ENCODE measurements around the gene AQP12B. TPM values are rescaled to one million over a fixed set of nuclear protein-coding genes. Genes with fewer than 3 reads are reported as not detected.
A peak's percentile ranks its signal among the peaks of the same experiment; 100 is the strongest.
"Not testable (repeated sequence)": the region's sequence is repeated elsewhere in the genome, so short reads cannot be mapped to it uniquely, and the experiment has no call there.

AQP12B gene
- total and polyA plus RNA-seq, 5 donors: not detected

- DNase-seq (peak in 2 of 3 donors; percentile 6 to 35), ATAC-seq (peak in 1 of 2 donors; percentile 23)
- H3K9me3 ChIP-seq (ENCODE audit: control insufficient read depth, low read length); H3K4me3 ChIP-seq (ENCODE audit: low read length); H3K27ac ChIP-seq (ENCODE audit: low read length); intact Hi-C loops (cut with DNase I); H3K27me3 ChIP-seq (ENCODE audit: control insufficient read depth, insufficient read depth); H3K4me1 ChIP-seq (ENCODE audit: control insufficient read depth, insufficient read depth, low read length): not testable (repeated sequence)
- WGBS: 61% methylated on average over 8 of the region's 33 CpGs
Measured at GRCh38 chr2:240698852-240699561, 16.3 kb upstream of the AQP12B start.

GRCh38 chr2:240696469-240696868 lies 13.8 kb upstream of the AQP12B start:
- H3K4me3 ChIP-seq (ENCODE audit: low read length); intact Hi-C loops (cut with DNase I); H3K27me3 ChIP-seq (ENCODE audit: control insufficient read depth, insufficient read depth); DNase-seq; H3K9me3 ChIP-seq (ENCODE audit: control insufficient read depth, low read length); H3K27ac ChIP-seq (ENCODE audit: low read length); H3K4me1 ChIP-seq (ENCODE audit: control insufficient read depth, insufficient read depth, low read length): not testable (repeated sequence)
- peak in 1 of 2 donors; percentile 32 for ATAC-seq
- WGBS: 60% methylated on average over 4 of the region's 13 CpGs

- intact Hi-C loops (cut with DNase I); H3K27ac ChIP-seq (ENCODE audit: low read length); H3K27me3 ChIP-seq (ENCODE audit: control insufficient read depth, insufficient read depth); H3K9me3 ChIP-seq (ENCODE audit: control insufficient read depth, low read length); H3K4me1 ChIP-seq (ENCODE audit: control insufficient read depth, insufficient read depth, low read length); H3K4me3 ChIP-seq (ENCODE audit: low read length); ATAC-seq; DNase-seq: not testable (repeated sequence)
- WGBS: no CpG with 5 or more reads among the region's 19 CpGs
Measured at GRCh38 chr2:240695593-240695992, 12.9 kb upstream of the AQP12B start.

- H3K9me3 ChIP-seq (ENCODE audit: control insufficient read depth, low read length); ATAC-seq; intact Hi-C loops (cut with DNase I); H3K4me1 ChIP-seq (ENCODE audit: control insufficient read depth, insufficient read depth, low read length); H3K27me3 ChIP-seq (ENCODE audit: control insufficient read depth, insufficient read depth); DNase-seq; H3K4me3 ChIP-seq (ENCODE audit: low read length); H3K27ac ChIP-seq (ENCODE audit: low read length): not testable (repeated sequence)
- WGBS: 100% methylated on average over 1 of the region's 12 CpGs
Measured at GRCh38 chr2:240694304-240694703, 11.6 kb upstream of the AQP12B start.

- intact Hi-C loops (cut with DNase I); H3K9me3 ChIP-seq (ENCODE audit: control insufficient read depth, low read length); ATAC-seq; H3K27ac ChIP-seq (ENCODE audit: low read length); H3K4me3 ChIP-seq (ENCODE audit: low read length); H3K27me3 ChIP-seq (ENCODE audit: control insufficient read depth, insufficient read depth); H3K4me1 ChIP-seq (ENCODE audit: control insufficient read depth, insufficient read depth, low read length): not testable (repeated sequence)
- 67% methylated on average over 14 of the region's 34 CpGs for WGBS
- peak in 1 of 3 donors; percentile 24 for DNase-seq
Measured at GRCh38 chr2:240692583-240693561, 10.2 kb upstream of the AQP12B start.

DNA sequence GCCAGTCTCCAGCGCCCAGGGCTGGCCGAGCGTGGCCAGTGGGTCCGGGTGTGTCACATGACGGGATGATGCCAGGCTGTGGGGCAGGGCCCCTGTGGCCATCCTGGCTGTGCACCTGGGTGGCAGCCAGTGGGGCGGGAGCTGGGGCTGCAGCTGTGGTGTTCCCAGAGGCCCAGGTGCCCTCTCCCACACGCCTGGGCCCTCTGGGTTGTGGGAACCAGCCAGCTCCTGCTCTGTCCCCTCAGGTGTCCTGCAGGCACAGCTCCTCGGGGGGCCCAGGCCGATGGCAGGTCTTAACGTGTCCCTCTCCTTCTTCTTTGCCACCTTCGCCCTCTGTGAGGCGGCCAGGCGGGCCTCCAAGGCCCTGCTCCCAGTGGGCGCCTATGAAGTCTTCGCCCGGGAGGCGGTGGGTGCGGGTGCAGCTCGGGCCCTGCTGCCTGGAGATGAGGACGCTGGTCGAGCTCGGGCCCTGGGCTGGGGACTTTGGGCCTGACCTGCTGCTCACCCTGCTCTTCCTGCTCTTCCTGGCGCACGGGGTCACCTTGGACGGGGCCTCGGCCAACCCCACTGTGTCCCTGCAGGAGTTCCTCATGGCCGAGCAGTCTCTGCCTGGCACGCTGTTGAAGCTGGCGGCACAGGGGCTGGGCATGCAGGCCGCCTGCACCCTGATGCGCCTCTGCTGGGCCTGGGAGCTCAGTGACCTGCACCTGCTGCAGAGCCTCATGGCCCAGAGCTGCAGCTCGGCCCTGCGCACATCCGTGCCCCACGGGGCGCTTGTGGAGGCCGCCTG lies 9.1 kb upstream of the AQP12B start, which contains the start of gene AQP12A:
AQP12A (plus strand) TSS at position 236 of the 790 bp plus-strand sequence; CDS start at position 284, 48 bp downstream.
- H3K4me1 ChIP-seq (ENCODE audit: control insufficient read depth, insufficient read depth, low read length); ATAC-seq; H3K27me3 ChIP-seq (ENCODE audit: control insufficient read depth, insufficient read depth); intact Hi-C loops (cut with DNase I); H3K4me3 ChIP-seq (ENCODE audit: low read length); H3K9me3 ChIP-seq (ENCODE audit: control insufficient read depth, low read length); H3K27ac ChIP-seq (ENCODE audit: low read length): not testable (repeated sequence)
- DNase-seq: peak in 1 of 3 donors; percentile 40
- 85% methylated on average over 24 of the region's 37 CpGs for WGBS

GRCh38 chr2:240691075-240691427 lies 8.4 kb upstream of the AQP12B start:
- ATAC-seq; H3K4me1 ChIP-seq (ENCODE audit: control insufficient read depth, insufficient read depth, low read length); DNase-seq; intact Hi-C loops (cut with DNase I); H3K4me3 ChIP-seq (ENCODE audit: low read length); H3K27ac ChIP-seq (ENCODE audit: low read length); H3K9me3 ChIP-seq (ENCODE audit: control insufficient read depth, low read length); H3K27me3 ChIP-seq (ENCODE audit: control insufficient read depth, insufficient read depth): not testable (repeated sequence)
- 45% methylated on average over 1 of the region's 2 CpGs for WGBS

DNA sequence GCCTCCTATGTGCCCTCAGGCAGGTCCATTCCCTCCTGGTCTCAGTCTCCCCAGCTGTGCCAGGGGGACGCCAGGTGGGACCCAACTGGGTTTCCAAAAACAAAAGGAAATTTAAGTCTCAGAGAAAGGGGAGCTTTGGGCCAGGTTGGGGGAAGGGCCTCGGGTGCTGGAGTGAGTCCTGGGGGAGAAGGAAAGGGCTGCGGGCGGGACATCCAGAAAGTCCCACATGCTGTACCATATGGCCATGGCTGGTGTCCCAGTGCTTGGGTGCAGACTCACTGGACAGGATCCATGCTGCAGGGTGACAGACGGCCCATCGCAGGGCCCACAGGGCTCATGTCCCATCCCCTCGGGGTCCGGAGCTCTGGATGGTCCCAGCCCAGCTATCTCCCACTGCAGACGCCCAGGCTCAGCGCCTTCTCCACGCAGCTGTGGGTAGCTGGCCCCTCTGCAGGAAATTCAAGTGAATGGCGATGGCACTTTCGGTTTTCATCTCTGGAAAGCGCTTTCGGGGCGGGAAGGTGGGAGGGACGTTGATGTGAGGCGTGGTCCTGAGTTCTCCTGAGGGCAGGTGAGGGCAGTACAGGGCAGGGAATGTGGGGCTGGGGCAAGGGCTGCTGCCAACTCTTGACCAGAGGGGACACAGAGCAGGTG lies 7.9 kb upstream of the AQP12B start:
- WGBS: 74% methylated on average over 6 of the region's 18 CpGs
- H3K27ac ChIP-seq (ENCODE audit: low read length); intact Hi-C loops (cut with DNase I); ATAC-seq; H3K27me3 ChIP-seq (ENCODE audit: control insufficient read depth, insufficient read depth); H3K4me1 ChIP-seq (ENCODE audit: control insufficient read depth, insufficient read depth, low read length); H3K9me3 ChIP-seq (ENCODE audit: control insufficient read depth, low read length); H3K4me3 ChIP-seq (ENCODE audit: low read length): not testable (repeated sequence)
- DNase-seq: peak in 1 of 3 donors; percentile 23

- 72% methylated on average over 11 of the region's 11 CpGs for WGBS
- no peak overlapping the region for H3K4me3 ChIP-seq (ENCODE audit: low read length)
- H3K27ac ChIP-seq (ENCODE audit: low read length): no peak overlapping the region
- no peaks in the 10 kb centered on the region for H3K27me3 ChIP-seq (ENCODE audit: control insufficient read depth, insufficient read depth)
- intact Hi-C loops (cut with DNase I): no loop called here
- H3K9me3 ChIP-seq (ENCODE audit: control insufficient read depth, low read length): no peaks in the 10 kb centered on the region
- ATAC-seq (no peak), DNase-seq (peak in 1 of 3 donors; percentile 44)
- H3K4me1 ChIP-seq (ENCODE audit: control insufficient read depth, insufficient read depth, low read length): no peaks in the 10 kb centered on the region
Measured at GRCh38 chr2:240689975-240690374, 7.3 kb upstream of the AQP12B start.

DNA sequence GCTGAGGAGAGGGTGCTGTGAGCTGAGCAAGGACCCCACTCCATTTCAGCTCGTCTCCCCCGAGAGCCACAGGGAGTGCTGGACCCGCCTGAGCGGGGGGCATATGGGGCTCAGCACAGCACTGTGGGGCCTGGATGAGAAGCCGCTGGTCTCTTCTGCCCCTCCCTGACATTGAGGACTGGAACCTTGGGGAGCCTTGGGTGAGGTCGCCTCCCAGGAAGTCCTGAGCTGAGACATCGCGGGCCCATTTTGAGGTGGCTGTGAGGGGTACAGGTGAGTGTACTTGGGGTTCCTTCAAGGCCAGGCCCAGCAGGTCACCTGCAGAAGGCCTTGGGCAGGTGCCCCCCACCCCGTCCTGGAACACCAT lies 5.9 kb upstream of the AQP12B start:
- peak in 1 of 3 donors; percentile 30 for DNase-seq
- H3K27me3 ChIP-seq (ENCODE audit: control insufficient read depth, insufficient read depth): no peaks in the 10 kb centered on the region
- intact Hi-C loops (cut with DNase I): no loop called here

More for the DNA sequence above, 5.9 kb upstream of the AQP12B start:
- WGBS: 95% methylated on average over 9 of the region's 9 CpGs
- no peak for ATAC-seq
- H3K27ac ChIP-seq (ENCODE audit: low read length): no peak overlapping the region
- H3K4me1 ChIP-seq (ENCODE audit: control insufficient read depth, insufficient read depth, low read length): no peaks in the 10 kb centered on the region
- H3K9me3 ChIP-seq (ENCODE audit: control insufficient read depth, low read length): no peaks in the 10 kb centered on the region
- no peak overlapping the region for H3K4me3 ChIP-seq (ENCODE audit: low read length)

Measured in right cardiac atrium (tissue), 5 donors.